ENCODE measurements around the gene RNF7.
"Not testable (repeated sequence)": the region's sequence is repeated elsewhere in the genome, so short reads cannot be mapped to it uniquely, and the experiment has no call there.

Gene RNF7

GRCh38 chr3:141738891-141739363, 829 bp downstream of the RNF7 start:
- ATAC-seq (replicated peaks; ENCODE audit: extremely low read depth, poor library complexity, severe bottlenecking) (no peak), DNase-seq (ENCODE audit: low spot score in 2 of 2) (no peak)
- Mint-ChIP-seq H3K4me3 (peak overlapping the region; percentile 97), H3K27ac (ENCODE audit: low read depth) (peak overlapping the region; percentile 98), H3K27me3 (no peaks in the 10 kb centered on the region), H3K4me1 (peaks cover 31% of the 10 kb centered on the region), H3K36me3 (ENCODE audit: insufficient read depth) (peaks cover 23% of the 10 kb centered on the region), H3K9me3 (no peaks in the 10 kb centered on the region)

- Mint-ChIP-seq H3K27ac (ENCODE audit: low read depth) (peak overlapping the region; percentile 98), H3K4me1 (peaks cover 39% of the 10 kb centered on the region), H3K36me3 (ENCODE audit: insufficient read depth) (peaks cover 30% of the 10 kb centered on the region), H3K27me3 (no peaks in the 10 kb centered on the region), H3K9me3 (no peaks in the 10 kb centered on the region), H3K4me3 (peak overlapping the region; percentile 97)
- ATAC-seq (replicated peaks; ENCODE audit: extremely low read depth, poor library complexity, severe bottlenecking) (no peak), DNase-seq (ENCODE audit: low spot score in 2 of 2) (no peak)
Measured at GRCh38 chr3:141739731-141740130, 1.6 kb downstream of the RNF7 start.

GRCh38 chr3:141740349-141740748, 2.3 kb downstream of the RNF7 start:
- no peak for ATAC-seq (replicated peaks; ENCODE audit: extremely low read depth, poor library complexity, severe bottlenecking)
- Mint-ChIP-seq H3K4me1 (peaks cover 43% of the 10 kb centered on the region), H3K9me3 (no peaks in the 10 kb centered on the region), H3K4me3 (peak overlapping the region; percentile 97), H3K27me3 (no peaks in the 10 kb centered on the region), H3K27ac (ENCODE audit: low read depth) (peak overlapping the region; percentile 67), H3K36me3 (ENCODE audit: insufficient read depth) (peaks cover 35% of the 10 kb centered on the region)
- no peak for DNase-seq (ENCODE audit: low spot score in 2 of 2)

- no peak for ATAC-seq (replicated peaks; ENCODE audit: extremely low read depth, poor library complexity, severe bottlenecking)
- Mint-ChIP-seq H3K4me3 (no peak overlapping the region), H3K27ac (ENCODE audit: low read depth) (no peak overlapping the region), H3K9me3 (no peaks in the 10 kb centered on the region), H3K27me3 (no peaks in the 10 kb centered on the region), H3K36me3 (ENCODE audit: insufficient read depth) (peaks cover 48% of the 10 kb centered on the region), H3K4me1 (peaks cover 43% of the 10 kb centered on the region)
- DNase-seq (ENCODE audit: low spot score in 2 of 2) = no peak
Measured at GRCh38 chr3:141743305-141743704, 5.2 kb downstream of the RNF7 start.

- Mint-ChIP-seq H3K4me3 (no peak overlapping the region), H3K27me3 (no peaks in the 10 kb centered on the region), H3K9me3 (no peaks in the 10 kb centered on the region), H3K36me3 (ENCODE audit: insufficient read depth) (peaks cover 45% of the 10 kb centered on the region), H3K4me1 (peaks cover 23% of the 10 kb centered on the region), H3K27ac (ENCODE audit: low read depth) (no peak overlapping the region)
- ATAC-seq (replicated peaks; ENCODE audit: extremely low read depth, poor library complexity, severe bottlenecking) (no peak), DNase-seq (ENCODE audit: low spot score in 2 of 2) (no peak)
Measured at GRCh38 chr3:141746962-141747361, 8.9 kb downstream of the RNF7 start.

GRCh38 chr3:141753399-141753798, 15.3 kb downstream of the RNF7 start:
- Mint-ChIP-seq H3K9me3 (no peaks in the 10 kb centered on the region), H3K4me1 (no peaks in the 10 kb centered on the region), H3K27me3 (no peaks in the 10 kb centered on the region), H3K27ac (ENCODE audit: low read depth) (no peak overlapping the region), H3K4me3 (no peak overlapping the region), H3K36me3 (ENCODE audit: insufficient read depth) (peaks cover 7% of the 10 kb centered on the region)
- DNase-seq (ENCODE audit: low spot score in 2 of 2) (no peak), ATAC-seq (replicated peaks; ENCODE audit: extremely low read depth, poor library complexity, severe bottlenecking) (no peak)

GRCh38 chr3:141754032-141754431, 15.9 kb downstream of the RNF7 start:
- no peak overlapping the region for H3K4me3 Mint-ChIP-seq
- no peaks in the 10 kb centered on the region for H3K4me1 Mint-ChIP-seq
- no peaks in the 10 kb centered on the region for H3K9me3 Mint-ChIP-seq
- ATAC-seq (replicated peaks; ENCODE audit: extremely low read depth, poor library complexity, severe bottlenecking) (no peak), DNase-seq (ENCODE audit: low spot score in 2 of 2) (no peak)
- no peaks in the 10 kb centered on the region for H3K27me3 Mint-ChIP-seq
- H3K36me3 Mint-ChIP-seq (ENCODE audit: insufficient read depth) = peaks cover 4% of the 10 kb centered on the region
- H3K27ac Mint-ChIP-seq (ENCODE audit: low read depth) = no peak overlapping the region

- not testable (repeated sequence) for H3K27ac Mint-ChIP-seq (ENCODE audit: low read depth); H3K4me3 Mint-ChIP-seq; H3K9me3 Mint-ChIP-seq; H3K27me3 Mint-ChIP-seq; DNase-seq (ENCODE audit: low spot score in 2 of 2); H3K36me3 Mint-ChIP-seq (ENCODE audit: insufficient read depth); H3K4me1 Mint-ChIP-seq; ATAC-seq (replicated peaks; ENCODE audit: extremely low read depth, poor library complexity, severe bottlenecking)
Measured at GRCh38 chr3:141762552-141762951, 24.5 kb downstream of the RNF7 start.

- Mint-ChIP-seq H3K9me3 (no peaks in the 10 kb centered on the region), H3K27ac (ENCODE audit: low read depth) (no peak within 1 kb of the TSS), H3K36me3 (ENCODE audit: insufficient read depth) (no peaks in the 10 kb centered on the region)
Measured at GRCh38 chr3:141763088-141763750, 25.1 kb downstream of the RNF7 start, which contains the start of gene GRK7. Gene GRK7, plus strand, starts transcription at chr3:141763408. Its CDS starts 14,877 bp downstream, at chr3:141778285.

GRCh38 chr3:141764045-141764444, 25.9 kb downstream of the RNF7 start:
- no peak overlapping the region for H3K4me3 Mint-ChIP-seq
- no peak for ATAC-seq (replicated peaks; ENCODE audit: extremely low read depth, poor library complexity, severe bottlenecking)
- no peak overlapping the region for H3K27ac Mint-ChIP-seq (ENCODE audit: low read depth)
- DNase-seq (ENCODE audit: low spot score in 2 of 2) = no peak
- no peaks in the 10 kb centered on the region for H3K9me3 Mint-ChIP-seq
- peaks cover 5% of the 10 kb centered on the region for H3K4me1 Mint-ChIP-seq
- H3K36me3 Mint-ChIP-seq (ENCODE audit: insufficient read depth) = no peaks in the 10 kb centered on the region
- no peaks in the 10 kb centered on the region for H3K27me3 Mint-ChIP-seq

More at GRCh38 chr3:141763088-141763750, 25.1 kb downstream of the RNF7 start, which contains the start of gene GRK7:
- DNase-seq (ENCODE audit: low spot score in 2 of 2) = no peak
- H3K4me1 Mint-ChIP-seq = no peaks in the 10 kb centered on the region
- H3K4me3 Mint-ChIP-seq = no peak within 1 kb of the TSS
- ATAC-seq (replicated peaks; ENCODE audit: extremely low read depth, poor library complexity, severe bottlenecking) = no peak
- no peaks in the 10 kb centered on the region for H3K27me3 Mint-ChIP-seq

- no peaks in the 10 kb centered on the region for H3K36me3 Mint-ChIP-seq (ENCODE audit: insufficient read depth)
Measured at GRCh38 chr3:141764465-141764864, 26.4 kb downstream of the RNF7 start.

GRCh38 chr3:141764986-141765385, 26.9 kb downstream of the RNF7 start:
- H3K9me3 Mint-ChIP-seq = no peaks in the 10 kb centered on the region
- no peak overlapping the region for H3K27ac Mint-ChIP-seq (ENCODE audit: low read depth)
- DNase-seq (ENCODE audit: low spot score in 2 of 2) (no peak), ATAC-seq (replicated peaks; ENCODE audit: extremely low read depth, poor library complexity, severe bottlenecking) (no peak)
- H3K4me3 Mint-ChIP-seq = no peak overlapping the region
- H3K27me3 Mint-ChIP-seq = no peaks in the 10 kb centered on the region
- peaks cover 5% of the 10 kb centered on the region for H3K4me1 Mint-ChIP-seq
- no peaks in the 10 kb centered on the region for H3K36me3 Mint-ChIP-seq (ENCODE audit: insufficient read depth)

More at GRCh38 chr3:141764465-141764864, 26.4 kb downstream of the RNF7 start:
- Mint-ChIP-seq H3K4me3 (no peak overlapping the region), H3K4me1 (peaks cover 5% of the 10 kb centered on the region), H3K27ac (ENCODE audit: low read depth) (no peak overlapping the region), H3K9me3 (no peaks in the 10 kb centered on the region), H3K27me3 (no peaks in the 10 kb centered on the region)
- ATAC-seq (replicated peaks; ENCODE audit: extremely low read depth, poor library complexity, severe bottlenecking) (no peak), DNase-seq (ENCODE audit: low spot score in 2 of 2) (no peak)

- H3K4me1 Mint-ChIP-seq = peaks cover 5% of the 10 kb centered on the region
- no peak for ATAC-seq (replicated peaks; ENCODE audit: extremely low read depth, poor library complexity, severe bottlenecking)
Measured at GRCh38 chr3:141767066-141767465, 29.0 kb downstream of the RNF7 start.

More at GRCh38 chr3:141767066-141767465, 29.0 kb downstream of the RNF7 start:
- Mint-ChIP-seq H3K36me3 (ENCODE audit: insufficient read depth) (no peaks in the 10 kb centered on the region), H3K9me3 (no peaks in the 10 kb centered on the region), H3K27ac (ENCODE audit: low read depth) (no peak overlapping the region), H3K4me3 (no peak overlapping the region), H3K27me3 (no peaks in the 10 kb centered on the region)
- no peak for DNase-seq (ENCODE audit: low spot score in 2 of 2)

All from central memory CD8-positive, alpha-beta T cell (primary cell).